Stimulated activated CD4-positive, alpha-beta T cell treated with anti-CD3 and anti-CD28 coated beads, TNF-alpha, amount 100 ng/mL, for 1 hour (primary cell): ENCODE results near the gene FOSL2.
A peak's percentile ranks its signal among the peaks of the same experiment; 100 is the strongest.

ENCODE experiments used
- DNase-seq, 3 donors: peaks; one replicate each; pipeline ENCODE4 v3.0.0-alpha.2; 2020; ENCODE audit warnings: low read depth in 3 of 3, low spot score in 1 of 3

The FOSL2 gene

DNA sequence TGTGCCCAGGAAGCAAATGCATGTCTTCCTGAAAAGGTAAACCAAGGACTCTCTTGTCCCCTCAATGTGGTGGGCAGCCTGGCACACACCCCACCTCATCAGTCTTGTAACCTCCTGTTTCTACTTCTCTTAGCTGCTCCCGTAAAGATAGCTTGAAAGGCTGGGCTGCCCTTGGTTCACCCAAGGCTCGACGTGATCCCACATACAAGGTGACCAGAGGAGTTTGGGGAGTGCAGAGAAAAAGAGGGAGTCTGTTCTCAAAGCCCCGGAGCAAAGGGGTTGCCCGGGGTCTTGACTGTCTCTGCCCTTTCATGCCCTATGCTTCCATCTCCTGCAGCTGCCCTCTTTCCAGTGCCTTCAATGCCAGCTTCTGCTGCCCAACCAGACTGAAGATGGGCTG, 18.3 kb upstream of the FOSL2 start:
- DNase-seq = no peak

DNA sequence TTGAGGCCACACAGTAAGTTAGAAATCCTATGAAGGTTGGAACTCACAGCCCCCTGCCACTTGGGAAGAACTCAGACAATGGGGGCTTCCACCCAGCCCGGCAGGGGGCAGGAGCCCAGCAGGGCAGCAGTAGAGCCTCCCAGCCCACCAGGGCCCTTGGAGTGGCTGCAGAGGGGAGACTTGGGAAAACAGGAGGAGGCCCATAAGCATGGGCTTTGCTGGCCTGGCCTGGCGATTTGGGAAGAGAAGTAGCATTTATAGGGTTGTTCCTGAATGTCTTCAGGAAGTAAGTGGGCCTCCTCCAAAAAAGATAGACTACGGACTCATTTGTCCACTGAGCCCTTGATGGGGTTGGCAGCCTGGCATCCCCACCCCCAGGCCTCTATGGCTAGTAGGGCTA, 17.4 kb upstream of the FOSL2 start:
- no peak for DNase-seq

DNA sequence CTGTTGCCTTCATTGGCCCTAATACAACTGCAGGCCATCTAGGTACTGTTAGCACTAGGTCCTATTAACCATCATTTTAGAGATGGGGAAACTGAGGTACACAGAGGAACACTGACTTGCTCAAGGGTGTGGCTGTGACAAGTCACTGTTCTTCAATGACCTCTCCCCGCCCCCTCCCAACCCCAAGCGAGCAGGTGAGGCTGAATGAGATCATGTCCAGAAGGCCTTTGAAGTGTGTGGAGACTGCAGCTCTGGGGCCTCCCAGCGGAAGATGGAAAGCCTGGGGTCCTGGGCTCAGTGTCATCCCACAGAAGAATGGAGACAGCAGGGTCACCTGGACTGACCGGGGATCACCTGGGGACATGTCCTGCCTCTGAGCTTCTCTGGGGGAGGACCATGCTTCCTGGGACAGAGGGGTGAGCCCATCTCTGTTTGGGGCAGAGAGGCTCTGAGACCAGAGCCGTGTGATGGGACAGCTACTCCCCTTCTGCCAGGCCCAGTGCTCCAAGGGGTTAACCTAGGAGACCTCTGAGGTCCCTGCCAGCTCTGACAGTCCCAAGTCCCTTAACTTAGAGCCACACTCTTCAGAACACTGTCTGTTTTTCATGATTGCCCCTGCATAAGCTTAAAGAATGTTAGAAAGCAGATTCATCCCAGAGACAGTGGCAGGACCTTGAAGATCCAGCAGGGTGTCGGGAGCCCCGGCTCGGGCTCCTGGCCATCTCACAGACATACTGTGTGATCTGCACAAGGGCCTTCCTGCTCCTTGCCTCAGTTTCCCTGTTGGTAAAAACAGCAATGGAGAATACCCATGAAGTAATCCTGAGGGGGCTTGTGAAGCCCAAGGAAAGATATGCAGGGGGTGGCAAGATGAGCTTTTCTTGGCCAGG, 16.7 kb upstream of the FOSL2 start:
- DNase-seq = no peak

DNA sequence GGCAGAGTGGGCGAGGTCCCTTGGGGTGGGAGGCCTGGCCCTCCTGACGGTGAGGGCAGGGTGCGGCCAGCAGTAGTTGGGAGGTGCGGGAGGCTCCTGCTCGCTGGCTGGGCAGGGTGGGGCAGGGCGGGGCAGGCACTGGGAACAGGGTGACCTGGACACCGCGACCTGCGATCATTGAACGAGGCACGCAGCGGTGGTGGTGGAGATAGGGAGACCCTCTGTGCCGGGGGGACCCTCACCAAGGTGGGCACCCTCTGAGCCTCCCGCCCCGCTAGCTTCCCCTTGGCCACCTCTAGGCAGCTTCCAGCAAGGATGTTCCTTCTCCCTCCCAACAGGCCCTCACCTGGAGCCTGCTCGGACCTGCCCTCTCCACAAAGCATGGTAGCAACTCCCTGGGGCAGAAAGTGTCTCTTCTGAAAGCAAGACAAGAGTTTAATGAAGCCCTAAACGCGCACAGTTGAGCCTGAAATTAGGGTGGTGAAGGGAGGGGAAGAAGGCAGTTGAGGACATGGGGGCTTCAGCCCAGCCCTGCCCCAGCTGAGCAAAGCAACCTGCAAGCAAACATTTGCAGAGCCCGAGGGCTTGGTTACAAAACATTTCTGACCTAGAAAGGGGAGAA, 15.4 kb upstream of the FOSL2 start:
- no peak for DNase-seq

DNA sequence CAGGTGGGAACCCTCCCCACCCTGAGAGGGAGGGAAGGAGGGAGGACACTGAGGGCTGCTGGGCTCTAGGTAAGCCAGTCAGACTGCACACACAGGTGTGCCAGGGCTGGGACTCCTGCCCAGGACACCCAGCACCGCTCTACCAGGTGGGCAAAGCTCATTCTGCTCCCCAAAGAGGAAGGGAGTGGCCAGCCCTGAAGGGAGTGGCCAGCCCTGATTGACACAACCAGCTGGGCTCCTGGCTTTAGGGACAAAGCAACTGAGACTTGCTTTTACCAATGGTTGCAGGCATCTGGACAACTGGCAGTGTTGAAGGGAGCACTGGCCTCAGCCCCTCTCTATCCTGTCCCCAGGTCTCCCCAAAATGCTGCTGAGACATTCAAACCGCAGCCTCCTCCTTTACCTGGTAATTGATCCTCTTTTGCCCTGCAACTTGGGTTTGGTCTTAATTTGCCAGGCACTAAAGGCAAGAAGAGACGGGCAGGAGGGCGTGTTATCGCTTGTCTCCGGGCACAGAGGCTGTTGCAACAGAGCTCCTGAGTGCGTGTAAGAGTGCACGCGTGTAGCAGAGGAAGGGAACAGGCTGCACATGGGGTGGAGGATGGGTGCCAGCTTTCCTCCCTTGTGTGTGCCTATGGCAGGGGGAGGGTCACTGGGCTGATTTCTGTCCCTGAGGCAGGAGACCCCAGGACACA, 14.5 kb upstream of the FOSL2 start:
- DNase-seq = no peak

DNA sequence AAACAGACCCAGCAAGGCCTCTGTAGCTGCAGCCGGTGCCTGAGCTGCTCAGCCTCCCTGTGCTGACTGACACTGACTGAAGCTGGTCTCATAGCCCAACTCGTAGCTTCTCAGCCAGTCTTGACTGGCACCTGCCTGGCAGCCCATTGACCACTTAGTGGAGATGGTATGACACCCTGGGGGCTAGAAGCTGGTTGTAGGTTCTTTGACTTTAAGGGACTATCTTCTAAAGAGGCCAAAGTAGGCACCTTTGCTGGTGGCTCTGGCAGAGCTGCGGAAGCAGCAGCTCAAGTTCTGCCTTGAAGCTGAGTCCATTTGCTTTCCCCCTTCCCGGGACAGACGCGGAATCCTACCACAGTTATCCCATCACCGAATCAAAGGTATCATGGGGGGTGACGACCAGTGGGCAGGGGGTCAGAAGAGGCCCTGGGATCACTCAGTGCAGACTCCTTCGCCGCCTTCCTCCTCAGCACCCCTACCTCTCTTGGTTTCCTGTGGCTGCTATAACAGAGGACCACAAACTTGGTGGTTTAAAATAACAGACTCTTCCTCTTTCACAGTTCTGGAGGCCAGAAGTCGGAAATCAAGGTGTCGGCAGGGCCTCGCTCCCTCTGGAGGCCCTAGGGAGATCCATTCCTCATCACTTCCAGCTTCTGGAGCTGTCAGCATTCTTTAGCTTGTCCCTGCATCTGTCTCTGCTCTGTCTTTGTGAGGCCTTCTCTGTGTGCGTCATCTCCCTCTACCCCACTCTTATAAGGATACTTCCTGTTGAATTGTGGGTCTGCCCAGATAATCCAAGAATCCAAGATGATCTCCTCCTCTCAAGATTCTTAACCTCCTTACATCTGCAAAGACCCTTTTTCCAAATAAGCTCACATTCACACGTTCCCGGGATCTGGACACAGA, 13.7 kb upstream of the FOSL2 start:
- no peak for DNase-seq

DNA sequence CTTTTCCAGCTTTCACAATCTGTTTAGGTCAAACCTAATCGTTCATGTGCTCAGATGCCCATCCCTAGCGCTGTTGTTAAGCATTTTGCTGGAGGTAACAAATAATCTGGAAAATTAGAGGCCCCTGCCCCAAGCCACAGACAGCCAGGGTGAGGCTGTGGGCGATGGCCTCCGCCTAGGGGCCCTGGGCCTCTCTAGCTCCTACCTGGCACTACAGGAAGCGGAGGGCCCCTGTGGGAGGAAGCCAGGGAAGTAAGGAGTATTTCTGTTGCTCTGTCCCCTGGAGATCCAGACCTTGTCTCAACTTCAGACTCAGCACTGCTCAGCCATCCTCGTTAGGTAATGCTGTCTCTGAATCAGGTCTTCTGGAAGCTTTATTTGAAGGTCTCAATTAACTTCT, 12.4 kb upstream of the FOSL2 start:
- no peak for DNase-seq

DNA sequence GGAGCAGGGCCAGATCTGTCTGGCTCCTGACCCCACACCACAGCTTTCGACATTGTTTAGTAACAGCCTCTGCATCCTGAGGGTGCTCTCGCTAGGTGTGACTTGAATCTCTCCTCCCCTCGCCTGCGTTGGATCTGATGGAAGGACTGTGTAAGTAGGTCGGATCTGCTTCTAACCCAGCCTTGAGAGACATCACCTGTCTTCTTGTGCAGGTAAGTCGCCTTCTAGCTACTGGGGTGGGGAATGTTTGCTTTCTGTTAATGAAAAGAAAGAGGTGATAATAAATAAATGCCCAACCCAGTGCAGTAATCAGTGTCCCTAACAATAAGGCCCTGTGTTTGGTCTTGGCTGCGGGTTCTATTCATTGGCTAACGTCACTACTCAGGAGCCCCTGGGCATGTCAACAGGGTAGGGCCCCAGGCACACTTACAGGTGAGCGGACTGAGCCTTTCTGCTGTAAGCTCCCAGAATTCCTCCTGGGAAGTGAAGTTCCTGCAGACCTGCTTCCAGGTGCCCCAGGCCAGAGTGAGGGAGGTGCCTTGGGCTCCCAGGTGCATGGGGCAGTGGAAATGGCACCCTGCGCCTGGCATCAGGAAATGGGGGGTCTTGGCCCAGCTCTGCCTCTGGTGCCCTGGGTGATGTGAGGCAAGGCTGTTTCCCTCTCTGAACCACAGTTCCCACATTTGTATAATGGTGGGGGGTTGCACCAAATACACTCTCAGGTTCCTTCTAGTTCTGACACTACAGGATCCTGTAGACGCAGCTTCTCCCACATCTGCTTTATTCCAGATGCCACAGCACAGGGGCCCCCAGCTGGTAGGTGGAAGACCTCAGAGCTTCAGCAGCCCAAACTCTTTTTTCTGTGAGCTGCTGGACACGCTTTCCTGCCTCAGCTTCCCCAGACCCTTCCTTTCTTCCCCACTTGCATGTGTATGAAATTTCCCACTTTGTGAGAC, 11.2 kb upstream of the FOSL2 start:
- DNase-seq = no peak

DNA sequence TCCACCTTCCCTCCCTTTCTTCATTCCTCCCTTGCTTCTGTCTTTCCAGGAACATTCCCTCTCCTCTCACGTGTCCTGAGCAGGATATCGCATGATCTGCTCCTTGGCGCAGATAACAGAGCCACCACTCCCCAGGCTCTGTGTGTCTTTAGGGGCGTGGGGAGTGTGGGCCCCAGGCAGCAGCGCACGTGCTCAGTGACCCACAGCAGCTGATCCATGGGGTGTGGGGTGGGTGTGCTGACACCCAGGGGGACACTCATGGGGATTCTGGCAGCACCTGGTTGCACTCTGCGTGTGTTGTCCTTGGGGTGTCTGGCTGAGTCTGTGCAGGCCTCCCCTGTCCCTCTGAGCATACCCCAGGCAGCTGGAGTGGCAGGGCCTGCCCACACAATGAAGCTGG, 9.9 kb upstream of the FOSL2 start:
- no peak for DNase-seq

DNA sequence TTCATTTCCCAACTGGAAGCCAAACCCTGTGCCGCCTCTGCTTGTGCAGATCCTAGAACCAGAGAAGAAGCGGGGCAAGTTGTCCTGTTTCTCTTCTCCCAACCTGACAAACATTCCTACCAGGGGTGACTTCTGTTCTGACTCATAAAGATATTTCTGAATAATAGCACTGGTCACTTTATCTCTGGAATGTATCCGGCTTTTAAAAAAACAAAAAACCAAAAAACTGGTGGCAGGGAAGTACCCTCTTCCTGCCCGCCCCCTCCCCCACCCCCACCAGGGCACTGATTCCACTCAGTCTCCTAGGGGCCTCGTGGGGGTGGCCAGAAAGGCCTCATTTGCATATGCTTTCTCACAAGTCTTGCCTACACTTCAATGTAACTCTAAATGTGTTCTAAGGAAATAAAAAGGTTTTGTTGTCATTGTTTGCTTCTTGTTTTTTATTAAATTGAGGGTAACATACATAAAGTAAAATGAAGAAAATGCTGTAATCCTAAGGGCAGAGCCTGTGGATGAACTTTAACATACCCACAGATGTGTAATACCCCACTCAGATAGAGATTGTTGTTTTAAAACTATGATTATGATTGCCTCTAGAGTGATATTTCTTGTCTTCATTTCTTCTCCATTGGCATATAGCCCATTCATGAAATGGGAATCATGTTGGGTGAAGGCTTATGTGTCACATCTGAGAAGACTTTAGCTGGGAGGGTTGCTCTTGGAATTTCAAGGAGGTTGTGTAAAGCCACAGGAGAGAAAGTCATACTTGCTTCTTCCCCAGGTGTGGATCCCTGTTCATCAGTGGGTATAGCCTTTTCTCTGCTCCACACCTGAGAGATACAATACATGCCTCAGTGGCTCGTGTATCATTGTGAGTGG, 5.3 kb upstream of the FOSL2 start:
- no peak for DNase-seq

DNA sequence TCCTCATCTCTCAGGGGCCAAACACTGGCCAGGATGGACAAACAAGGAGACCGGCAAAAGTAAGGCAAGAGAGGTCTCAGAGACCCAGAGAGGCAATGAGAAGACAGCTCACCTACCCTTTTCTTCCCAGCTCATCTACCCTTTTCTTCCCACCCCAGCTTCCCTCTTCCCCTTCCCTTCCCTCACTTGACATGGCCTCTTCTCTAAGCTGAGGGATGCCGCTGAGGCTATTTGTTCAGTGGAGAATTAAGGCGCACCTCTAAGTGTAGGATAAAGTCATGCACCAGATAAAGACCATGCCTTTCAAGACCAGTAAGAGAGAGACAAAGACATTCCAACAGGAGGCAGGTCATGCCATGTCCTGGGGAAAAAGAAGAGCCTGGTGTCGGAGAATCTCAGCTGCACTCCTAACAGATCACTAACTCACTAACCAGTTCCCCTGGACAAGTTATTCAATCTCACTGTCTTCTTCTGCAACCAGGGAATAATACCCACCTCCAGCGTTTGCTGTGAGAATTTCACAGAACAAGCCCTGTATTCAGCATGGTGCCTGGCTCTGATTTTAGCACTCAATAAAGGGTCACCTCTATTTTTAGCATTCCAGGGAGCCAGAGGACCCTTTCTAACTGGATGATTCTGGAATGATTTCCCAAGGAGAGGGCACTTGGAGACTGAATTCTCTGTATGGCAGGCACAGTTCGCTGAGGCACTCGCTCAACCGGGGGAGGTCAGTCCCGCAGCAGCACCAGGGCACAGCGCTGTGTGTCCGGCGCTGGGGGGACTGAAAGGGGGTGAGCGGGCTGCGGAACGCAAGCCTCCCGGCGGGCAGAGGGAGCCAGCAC, 3.0 kb upstream of the FOSL2 start:
- DNase-seq = no peak

DNA sequence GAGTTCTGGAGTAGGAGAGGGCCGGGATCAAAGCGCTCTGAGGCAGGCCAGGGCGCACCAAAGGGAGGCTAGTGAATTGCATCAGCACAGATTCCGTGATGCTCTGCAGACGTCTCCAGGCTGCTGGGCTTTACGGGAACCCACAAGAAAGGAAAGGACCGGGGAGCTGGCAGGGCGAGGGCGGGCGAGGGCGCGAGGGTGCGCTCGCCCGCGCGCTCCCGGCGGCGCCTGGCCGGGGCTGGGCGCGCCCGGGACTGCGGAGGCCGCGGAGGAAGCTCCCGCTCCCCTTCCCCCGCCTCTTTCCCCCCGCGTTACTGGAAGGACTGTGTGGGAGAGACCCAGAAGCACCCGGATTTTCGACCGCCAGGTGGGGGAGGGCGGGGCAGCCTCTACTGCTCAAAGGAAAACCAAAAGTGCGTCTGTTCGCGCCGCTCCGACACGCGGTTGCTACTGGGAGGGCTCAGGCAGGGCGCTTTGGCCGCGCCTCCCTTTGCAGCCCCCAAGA, 2.4 kb upstream of the FOSL2 start:
- peak; percentile 59 to 81 (median 66) for DNase-seq

DNA sequence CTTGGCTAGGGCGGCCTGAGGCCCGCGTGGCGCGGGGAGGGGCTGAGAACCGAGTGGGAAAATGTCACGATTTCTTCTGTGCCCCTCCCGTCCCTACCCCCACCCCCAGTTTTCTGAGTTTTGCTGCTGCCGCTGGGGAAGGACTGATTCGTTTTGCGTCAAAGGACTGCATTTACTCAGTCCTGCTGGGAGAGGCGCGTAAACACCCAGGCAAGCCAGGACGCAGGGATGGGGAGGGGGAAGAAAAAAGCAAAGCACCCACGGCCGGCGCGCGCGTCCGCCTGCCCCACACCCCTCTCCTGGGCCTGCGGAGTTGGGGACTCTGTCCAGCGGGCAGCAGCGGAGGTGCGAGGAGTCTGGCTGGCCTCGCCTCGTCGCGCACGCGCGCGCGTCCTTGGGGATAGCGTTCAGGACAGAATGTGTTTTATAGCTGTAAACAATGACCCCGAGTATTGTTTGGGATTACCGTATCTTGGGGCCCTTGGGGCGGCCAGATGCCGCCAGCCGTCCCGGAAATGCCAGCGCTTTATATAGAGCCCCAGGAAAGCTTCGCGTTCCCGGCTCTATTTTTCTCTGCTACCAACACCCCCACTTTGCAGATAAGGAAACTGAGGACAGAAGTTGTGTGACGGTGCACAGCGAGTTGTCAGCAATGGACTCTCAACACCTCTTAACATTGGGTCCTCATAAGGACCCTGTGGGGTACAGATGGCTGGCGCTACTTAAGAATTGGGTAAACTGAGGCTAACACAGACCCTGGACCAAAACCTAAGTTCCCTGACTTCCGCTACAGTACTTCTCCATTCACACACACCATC, 1.7 kb upstream of the FOSL2 start:
- no peak for DNase-seq

DNA sequence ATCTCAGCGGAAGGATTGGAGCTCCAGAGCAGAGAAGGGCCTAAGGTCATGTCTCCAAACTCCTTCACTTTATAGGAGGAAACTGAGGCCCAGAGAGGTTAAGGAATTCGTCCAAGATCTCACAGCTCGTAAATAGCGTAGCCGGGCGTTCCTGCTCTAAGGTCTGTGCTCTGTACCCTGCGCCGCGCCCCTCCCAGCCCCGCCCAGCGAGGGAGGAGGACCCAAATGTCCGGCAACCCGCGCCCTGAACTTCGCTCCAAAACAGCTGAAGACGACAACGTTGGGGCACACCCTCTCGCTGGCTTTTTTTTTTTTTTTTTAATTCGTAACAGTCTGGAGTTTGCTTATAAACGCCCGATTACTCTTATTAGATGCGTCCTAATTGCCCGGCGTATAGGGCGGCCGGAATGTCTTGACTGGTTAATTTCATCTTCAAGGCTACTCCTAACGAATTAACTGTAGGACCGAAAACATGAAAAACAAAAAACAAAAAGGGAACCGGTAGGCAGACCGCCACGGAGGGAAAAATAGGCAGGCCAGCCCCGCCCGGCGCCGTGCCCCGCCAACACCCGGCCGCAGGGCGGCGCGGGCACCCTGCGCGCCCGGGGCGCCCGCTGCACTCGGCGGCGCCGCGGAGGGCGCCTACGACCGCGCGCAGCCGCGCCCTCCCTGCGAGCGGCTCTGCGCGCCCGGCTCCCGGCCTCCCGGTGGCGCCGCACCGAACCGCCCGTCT, 928 bp upstream of the FOSL2 start:
- DNase-seq = peak in 2 of 3 donors; percentile 39 to 43

DNA sequence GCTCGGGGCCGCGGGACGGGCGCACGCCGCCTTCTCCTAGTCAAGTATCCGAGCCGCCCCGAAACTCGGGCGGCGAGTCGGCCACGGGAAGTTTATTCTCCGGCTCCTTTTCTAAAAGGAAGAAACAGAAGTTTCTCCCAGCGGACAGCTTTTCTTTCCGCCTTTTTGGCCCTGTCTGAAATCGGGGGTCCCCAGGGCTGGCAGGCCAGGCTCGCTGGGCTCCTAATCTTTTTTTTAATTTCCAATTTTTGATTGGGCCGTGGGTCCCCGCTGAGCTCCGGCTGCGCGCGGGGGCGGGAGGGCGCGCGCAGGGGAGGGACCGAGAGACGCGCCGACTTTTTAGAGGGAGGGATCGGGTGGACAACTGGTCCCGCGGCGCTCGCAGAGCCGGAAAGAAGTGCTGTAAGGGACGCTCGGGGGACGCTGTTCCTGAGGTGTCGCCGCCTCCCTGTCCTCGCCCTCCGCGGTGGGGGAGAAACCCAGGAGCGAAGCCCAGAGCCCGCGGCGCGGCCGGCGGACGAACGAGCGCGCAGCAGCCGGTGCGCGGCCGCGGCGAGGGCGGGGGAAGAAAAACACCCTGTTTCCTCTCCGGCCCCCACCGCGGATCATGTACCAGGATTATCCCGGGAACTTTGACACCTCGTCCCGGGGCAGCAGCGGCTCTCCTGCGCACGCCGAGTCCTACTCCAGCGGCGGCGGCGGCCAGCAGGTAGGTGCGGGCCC, 617 bp downstream of the FOSL2 start:
- peak in 1 of 3 donors; percentile 40 for DNase-seq
